Mammary epithelial cell (primary cell): ENCODE results near the gene NT5DC4.

ENCODE experiments used
- EZH2 ChIP-seq: IDR thresholded peaks from 2 replicates; pipeline ENCODE4 v1.6.1; 2012; ENCODE audit warnings: low read length, inconsistent platforms, borderline replicate concordance
- TF ChIP-seq, protein P1 (sequence below), 2 donors: IDR thresholded peaks in 1 of 2; conservative IDR thresholded peaks in 1 of 2; 2 replicates each; pipeline ENCODE4 v1.5.1; 2011 to 2012; ENCODE audit warnings: inconsistent platforms in 2 of 2, low read length in 2 of 2, mild to moderate bottlenecking in 2 of 2, control low read depth in 1 of 2, low read depth in 1 of 2; ENCODE audit not compliant: insufficient read depth in 1 of 2; ENCODE audit errors: extremely low read depth in 1 of 2

DNA sequence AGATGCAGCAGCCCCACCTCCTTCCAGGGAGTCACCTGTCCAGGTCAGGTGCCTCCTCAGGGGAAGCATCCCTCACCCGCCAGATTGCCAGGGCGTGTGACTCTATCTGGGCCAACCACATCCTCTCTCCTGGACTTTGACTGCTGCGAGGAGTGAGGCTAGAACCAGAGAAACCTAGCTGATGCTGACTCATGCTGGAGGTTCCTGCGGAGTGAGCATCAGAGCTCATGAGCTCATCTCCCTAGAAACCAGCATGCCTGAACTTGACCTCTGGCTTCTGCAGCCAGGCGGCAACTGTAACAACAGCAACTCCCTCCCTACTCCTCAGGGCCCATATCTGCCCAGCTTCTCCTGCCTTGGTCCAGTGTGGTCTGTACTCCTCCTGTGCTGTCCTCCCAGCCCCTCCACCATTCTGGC, 28.3 kb upstream of the NT5DC4 start:
- TF ChIP-seq EZH2: no peak
- TF ChIP-seq, protein P1, sequence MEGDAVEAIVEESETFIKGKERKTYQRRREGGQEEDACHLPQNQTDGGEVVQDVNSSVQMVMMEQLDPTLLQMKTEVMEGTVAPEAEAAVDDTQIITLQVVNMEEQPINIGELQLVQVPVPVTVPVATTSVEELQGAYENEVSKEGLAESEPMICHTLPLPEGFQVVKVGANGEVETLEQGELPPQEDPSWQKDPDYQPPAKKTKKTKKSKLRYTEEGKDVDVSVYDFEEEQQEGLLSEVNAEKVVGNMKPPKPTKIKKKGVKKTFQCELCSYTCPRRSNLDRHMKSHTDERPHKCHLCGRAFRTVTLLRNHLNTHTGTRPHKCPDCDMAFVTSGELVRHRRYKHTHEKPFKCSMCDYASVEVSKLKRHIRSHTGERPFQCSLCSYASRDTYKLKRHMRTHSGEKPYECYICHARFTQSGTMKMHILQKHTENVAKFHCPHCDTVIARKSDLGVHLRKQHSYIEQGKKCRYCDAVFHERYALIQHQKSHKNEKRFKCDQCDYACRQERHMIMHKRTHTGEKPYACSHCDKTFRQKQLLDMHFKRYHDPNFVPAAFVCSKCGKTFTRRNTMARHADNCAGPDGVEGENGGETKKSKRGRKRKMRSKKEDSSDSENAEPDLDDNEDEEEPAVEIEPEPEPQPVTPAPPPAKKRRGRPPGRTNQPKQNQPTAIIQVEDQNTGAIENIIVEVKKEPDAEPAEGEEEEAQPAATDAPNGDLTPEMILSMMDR (conservative IDR thresholded peaks at IDR 0.05 in 1 of 2, IDR thresholded peaks at IDR 0.05 in 1 of 2; ENCODE audit: extremely low read depth in 1 of 2, insufficient read depth in 1 of 2, low read depth in 1 of 2, low read length in 2 of 2): no peak
